C1 segment of cervical spinal cord (tissue), 14 donors: Measurements from ENCODE around the gene SPATA1.
"Not testable (repeated sequence)": the region's sequence is repeated elsewhere in the genome, so short reads cannot be mapped to it uniquely, and the experiment has no call there.

Experiments
- DNase-seq, 14 donors: peaks; one replicate each; lab custom pipeline; 2025; lab: John Stamatoyannopoulos, UW

Gene SPATA1

GRCh38 chr1:84594959-84595358 is 88.8 kb downstream of the SPATA1 start:
- DNase-seq, result not testable (repeated sequence)

GRCh38 chr1:84597011-84597410 is 90.8 kb downstream of the SPATA1 start:
- DNase-seq, result no peak

GRCh38 chr1:84598418-84598817 is 92.2 kb downstream of the SPATA1 start:
- DNase-seq, result no peak

- no peak for DNase-seq
Measured at GRCh38 chr1:84598846-84599741, 92.9 kb downstream of the SPATA1 start.

GRCh38 chr1:84600796-84601195 is 94.6 kb downstream of the SPATA1 start:
- no peak for DNase-seq

GRCh38 chr1:84603223-84603622 is 97.0 kb downstream of the SPATA1 start:
- no peak for DNase-seq

GRCh38 chr1:84603941-84604830 is 98.0 kb downstream of the SPATA1 start:
- DNase-seq, result peak in 1 of 14 donors; percentile 30

- DNase-seq, result no peak
Measured at GRCh38 chr1:84605157-84605556, 99.0 kb downstream of the SPATA1 start.

- DNase-seq, result no peak
Measured at GRCh38 chr1:84606977-84607376, 100.8 kb downstream of the SPATA1 start.

GRCh38 chr1:84611091-84611490 is 104.9 kb downstream of the SPATA1 start:
- DNase-seq, result no peak

GRCh38 chr1:84611796-84612195 is 105.6 kb downstream of the SPATA1 start:
- DNase-seq, result no peak

- DNase-seq, result no peak
Measured at GRCh38 chr1:84613026-84613425, 106.8 kb downstream of the SPATA1 start.

- DNase-seq, result no peak
Measured at GRCh38 chr1:84613887-84614286, 107.7 kb downstream of the SPATA1 start.

GRCh38 chr1:84615790-84616189 is 109.6 kb downstream of the SPATA1 start:
- no peak for DNase-seq
